ENCODE results near the gene ADAMTSL3. TPM values are rescaled to one million over a fixed set of nuclear protein-coding genes. Genes with fewer than 3 reads are reported as not detected.

Gene ADAMTSL3
- total and polyA plus RNA-seq, 2 of the 8 experiments (the other 6 are each of a cell fraction or from before 2014, with no cell fraction given): 0.35 to 1.4 TPM

DNA sequence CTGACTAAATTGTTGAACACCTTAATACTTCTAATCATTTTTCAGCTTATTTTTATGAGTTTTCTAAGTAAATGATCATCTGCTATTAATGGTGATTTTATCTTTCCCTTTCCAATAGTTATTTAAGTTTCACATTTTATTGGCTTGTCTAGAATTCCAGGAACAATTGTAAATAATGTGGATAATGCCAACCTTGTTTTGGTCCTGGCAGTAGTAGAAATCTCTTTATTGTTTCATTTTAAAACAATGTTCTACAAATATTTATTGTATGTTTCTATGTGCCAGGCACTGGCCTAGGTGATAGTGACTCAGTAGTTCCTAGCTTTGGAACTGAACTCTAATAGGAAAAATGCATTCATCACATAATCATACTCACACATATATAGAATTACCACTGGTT lies 264.1 kb downstream of the ADAMTSL3 start:
- DNase-seq (ENCODE audit: low read depth in 1 of 2, low spot score in 2 of 2): no peak
- no peak overlapping the region for H3K23ac ChIP-seq (ENCODE audit: insufficient read length)
- H3K27ac ChIP-seq (ENCODE audit: low read depth, low read length): no peak overlapping the region
- no peak overlapping the region for H4K91ac ChIP-seq (replicated peaks; ENCODE audit: insufficient read length, low read length)
- H3K4me2 ChIP-seq (ENCODE audit: insufficient read depth in 1 of 2, low read depth in 2 of 2, low read length in 2 of 2): peak overlapping the region in 1 of 2 experiments; percentile 38; a peak in 1 of 4 replicates
- H3K23me2 ChIP-seq (ENCODE audit: low read depth, low read length): 0 out of 2 replicates have a peak, but pooled peaks cover 2% of the 10 kb centered on the region
- ChIA-PET CTCF (ENCODE audit: partially characterized antibody) (no interaction called here), POLR2A (ENCODE audit: partially characterized antibody) (no interaction called here)
- H3K4ac ChIP-seq (replicated peaks; ENCODE audit: insufficient read length, low read depth, low read length): no peak overlapping the region
- H2AFZ ChIP-seq (ENCODE audit: low read length): no peak overlapping the region
- no peak overlapping the region for H2BK120ac ChIP-seq (replicated peaks; ENCODE audit: low read depth, low read length)
- H3K9ac ChIP-seq (replicated peaks in 1 of 4; ENCODE audit: extremely low read depth in 1 of 4, low read depth in 3 of 4, low read length in 3 of 4): no peak overlapping the region
- no peaks in the 10 kb centered on the region for H3K36me3 ChIP-seq (ENCODE audit: control insufficient read depth in 2 of 4, insufficient read depth in 4 of 4, low read length in 3 of 4)
- H3K27me3 ChIP-seq (replicated peaks in 1 of 4; ENCODE audit: control insufficient read depth in 3 of 4, extremely low read depth in 1 of 4, insufficient read depth in 3 of 4, low read length in 3 of 4): no peaks in the 10 kb centered on the region
- no peak for FAIRE-seq
- no peak overlapping the region for H3K18ac ChIP-seq (ENCODE audit: extremely low read depth, low read length)
- H2BK5ac ChIP-seq (ENCODE audit: low read depth, low read length): no peak overlapping the region
- H4K20me1 ChIP-seq (replicated peaks in 1 of 2; ENCODE audit: control insufficient read depth in 1 of 2, insufficient read depth in 2 of 2, low read length in 2 of 2): no peaks in the 10 kb centered on the region
- no peak overlapping the region for H2BK15ac ChIP-seq (ENCODE audit: low read length)
- H3K4me1 ChIP-seq (replicated peaks in 1 of 4; ENCODE audit: control insufficient read depth in 3 of 4, insufficient read depth in 4 of 4, low read length in 3 of 4): peaks cover 0 to 2% (median 0%) of the 10 kb centered on the region in 4 experiments; a peak in 1 of 7 replicates
- no peaks in the 10 kb centered on the region for H3K79me1 ChIP-seq (ENCODE audit: low read depth, low read length)
- H4K8ac ChIP-seq (ENCODE audit: extremely low read depth, insufficient read depth, low read length): no peak overlapping the region
- H3K56ac ChIP-seq (replicated peaks; ENCODE audit: insufficient read length, low read depth, low read length): no peak overlapping the region
- no peak overlapping the region for H3K14ac ChIP-seq (ENCODE audit: insufficient read length)
- H3K4me3 ChIP-seq (ENCODE audit: extremely low read depth in 1 of 4, insufficient read depth in 2 of 4, low read depth in 3 of 4, low read length in 4 of 4): no peak overlapping the region
- no peak overlapping the region for H2BK20ac ChIP-seq (ENCODE audit: low read length)
- no peak overlapping the region for H2AK5ac ChIP-seq (ENCODE audit: low read depth, low read length)
- no peaks in the 10 kb centered on the region for H3K9me3 ChIP-seq (ENCODE audit: insufficient read depth in 2 of 2, low read depth in 1 of 2, low read length in 1 of 2)
- H3K79me2 ChIP-seq (ENCODE audit: control insufficient read depth in 1 of 2, insufficient read depth in 2 of 2, low read length in 2 of 2): no peaks in the 10 kb centered on the region
- no peak overlapping the region for H2BK12ac ChIP-seq (ENCODE audit: low read depth, low read length)
- no peak overlapping the region for H4K5ac ChIP-seq (ENCODE audit: insufficient read length, low read depth, low read length)
- TF ChIP-seq SAP30 (IDR thresholded peaks at IDR 0.05; ENCODE audit: insufficient read depth, insufficient replicate concordance, low read length) (no peak), SP1 (IDR thresholded peaks at IDR 0.05; ENCODE audit: low read depth, low read length) (no peak), KDM1A (IDR thresholded peaks at IDR 0.05; ENCODE audit: borderline replicate concordance, low read length) (no peak), SUZ12 (IDR thresholded peaks at IDR 0.05; ENCODE audit: low read length) (no peak), BACH1 (IDR thresholded peaks at IDR 0.05; ENCODE audit: low read length) (no peak), CBX8 (IDR thresholded peaks at IDR 0.05; ENCODE audit: borderline replicate concordance, low read depth, low read length) (no peak), YY1 (IDR thresholded peaks at IDR 0.05; ENCODE audit: low read depth, low read length) (no peak), BRCA1 (IDR thresholded peaks at IDR 0.05; ENCODE audit: low read depth, low read length) (no peak), JUND (IDR thresholded peaks at IDR 0.05; ENCODE audit: low read length) (no peak), NANOG (IDR thresholded peaks at IDR 0.05; ENCODE audit: insufficient read depth, low read depth, low read length, poor library complexity, severe bottlenecking) (no peak), KDM5A (IDR thresholded peaks at IDR 0.05; ENCODE audit: low read length) (no peak)
- TF ChIP-seq, protein P1, sequence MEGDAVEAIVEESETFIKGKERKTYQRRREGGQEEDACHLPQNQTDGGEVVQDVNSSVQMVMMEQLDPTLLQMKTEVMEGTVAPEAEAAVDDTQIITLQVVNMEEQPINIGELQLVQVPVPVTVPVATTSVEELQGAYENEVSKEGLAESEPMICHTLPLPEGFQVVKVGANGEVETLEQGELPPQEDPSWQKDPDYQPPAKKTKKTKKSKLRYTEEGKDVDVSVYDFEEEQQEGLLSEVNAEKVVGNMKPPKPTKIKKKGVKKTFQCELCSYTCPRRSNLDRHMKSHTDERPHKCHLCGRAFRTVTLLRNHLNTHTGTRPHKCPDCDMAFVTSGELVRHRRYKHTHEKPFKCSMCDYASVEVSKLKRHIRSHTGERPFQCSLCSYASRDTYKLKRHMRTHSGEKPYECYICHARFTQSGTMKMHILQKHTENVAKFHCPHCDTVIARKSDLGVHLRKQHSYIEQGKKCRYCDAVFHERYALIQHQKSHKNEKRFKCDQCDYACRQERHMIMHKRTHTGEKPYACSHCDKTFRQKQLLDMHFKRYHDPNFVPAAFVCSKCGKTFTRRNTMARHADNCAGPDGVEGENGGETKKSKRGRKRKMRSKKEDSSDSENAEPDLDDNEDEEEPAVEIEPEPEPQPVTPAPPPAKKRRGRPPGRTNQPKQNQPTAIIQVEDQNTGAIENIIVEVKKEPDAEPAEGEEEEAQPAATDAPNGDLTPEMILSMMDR (IDR thresholded peaks at IDR 0.05; ENCODE audit: control extremely low read depth in 1 of 3, insufficient read depth in 1 of 3, low read depth in 1 of 3, low read length in 3 of 3): no peak
- TF ChIP-seq, protein P2, sequence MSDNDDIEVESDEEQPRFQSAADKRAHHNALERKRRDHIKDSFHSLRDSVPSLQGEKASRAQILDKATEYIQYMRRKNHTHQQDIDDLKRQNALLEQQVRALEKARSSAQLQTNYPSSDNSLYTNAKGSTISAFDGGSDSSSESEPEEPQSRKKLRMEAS (IDR thresholded peaks at IDR 0.05): no peak
